K562 (cell line): ENCODE measurements around the gene XRN2. TPM values are rescaled to one million over a fixed set of nuclear protein-coding genes. Genes with fewer than 3 reads are reported as not detected.
A peak's percentile ranks its signal among the peaks of the same experiment; 100 is the strongest.

ENCODE experiments used
- ATAC-seq: fragments of 200-7000 bp; cut with Tn5 transposase; 3 replicates; pipeline ENCODE4 v1.9.1; 2020; ENCODE audit warnings: moderate library complexity
- BruUV-seq: library from RNA; stranded (reverse); fragments of 400-500 nt; replicated peaks from 2 replicates; lab custom pipeline; 2021; lab: Mats Ljungman, UMichigan
- CTCF ChIA-PET: fragments of 300-600 bp; formaldehyde crosslinking; extraction: SDS; loops from one replicate; lab custom pipeline; 2021; ENCODE audit warnings: low intra/inter-chr PET ratio; lab: Yijun Ruan, JAX
- POLR2A ChIA-PET: fragments of 300-600, 350-650 bp; sonication (Branson Sonifier 250); formaldehyde crosslinking; extraction: SDS; loops from one replicate; lab custom pipeline; 2021; ENCODE audit warnings: antibody characterized with exemption, inconsistent platforms; lab: Yijun Ruan, JAX
- DNase-seq, 4 experiments: peaks; one replicate each; pipeline versions ENCODE4 v3.0.0 to v3.0.0-alpha.2; 2011 to 2018; ENCODE audit warnings: low spot score in 3 of 4, mixed read lengths in 3 of 4; ENCODE audit errors: extremely low read depth in 1 of 4
- FAIRE-seq: peaks from 2 replicates; lab custom pipeline; 2011; peaks lifted over from hg19 to GRCh38; lab: Jason Lieb, UNC
- H2AFZ ChIP-seq: 2 replicates; pipeline ENCODE4 v1.6.0; 2011; ENCODE audit warnings: low read depth, low read length, control low read depth, inconsistent platforms
- H3K27ac ChIP-seq: fragments of 200-600 bp; 3 replicates; pipeline ENCODE4 v1.8.0; 2011; ENCODE audit warnings: low read depth, mild to moderate bottlenecking, control low read depth, inconsistent platforms, low read length, moderate library complexity, mixed read lengths; ENCODE audit errors: extremely low read depth
- H3K27me3 ChIP-seq, 2 experiments: fragments of 300-600 bp in 1 of 2; 2 replicates in 1 of 2; 3 replicates in 1 of 2; pipeline versions ENCODE4 v1.6.0 to v1.8.0; 2011; ENCODE audit warnings: inconsistent platforms in 2 of 2, low read length in 2 of 2, mild to moderate bottlenecking in 1 of 2, mixed read lengths in 1 of 2, moderate library complexity in 1 of 2; ENCODE audit not compliant: control insufficient read depth in 2 of 2, insufficient read depth in 2 of 2
- H3K36me3 ChIP-seq: fragments of 300-600 bp; 3 replicates; pipeline ENCODE4 v1.8.0; 2011; ENCODE audit warnings: mild to moderate bottlenecking, low read length, inconsistent platforms; ENCODE audit not compliant: control insufficient read depth, insufficient read depth
- H3K4me1 ChIP-seq, 2 experiments: fragments of 200-600 bp in 1 of 2; replicated peaks in 1 of 2; 2 replicates in 1 of 2; 3 replicates in 1 of 2; pipeline versions ENCODE4 v1.5.1 to v1.8.0; 2011; ENCODE audit warnings: inconsistent platforms in 2 of 2, low read length in 2 of 2, mild to moderate bottlenecking in 1 of 2, mixed read lengths in 1 of 2, moderate library complexity in 1 of 2; ENCODE audit not compliant: control insufficient read depth in 2 of 2, insufficient read depth in 2 of 2
- H3K4me2 ChIP-seq: 2 replicates; pipeline ENCODE4 v1.6.1; 2011; ENCODE audit warnings: low read length, control low read depth, inconsistent platforms, mixed read lengths; ENCODE audit not compliant: insufficient read depth
- H3K4me3 ChIP-seq: fragments of 200-600 bp; sonication (generic), shearing (Covaris generic); 2 replicates; pipeline ENCODE4 v1.5.1; 2016; ENCODE audit warnings: control low read depth, inconsistent platforms
- H3K79me2 ChIP-seq: fragments of 200-600 bp; 3 replicates; pipeline ENCODE4 v1.8.0; 2011; ENCODE audit warnings: low read length, inconsistent platforms; ENCODE audit not compliant: control insufficient read depth, insufficient read depth
- H3K9ac ChIP-seq, 2 experiments: 2 replicates each; pipeline versions ENCODE4 v1.6.0 to v1.6.1; 2011; ENCODE audit warnings: low read depth in 2 of 2, low read length in 2 of 2, control low read depth in 1 of 2, inconsistent platforms in 1 of 2, mild to moderate bottlenecking in 1 of 2, mixed read lengths in 1 of 2; ENCODE audit not compliant: insufficient read depth in 1 of 2
- H3K9me1 ChIP-seq: one replicate; pipeline ENCODE4 v1.6.0; 2011; ENCODE audit warnings: inconsistent platforms, mild to moderate bottlenecking, low read length, moderate library complexity; ENCODE audit not compliant: control insufficient read depth, insufficient read depth
- H3K9me3 ChIP-seq: replicated peaks from 2 replicates; pipeline ENCODE4 v1.5.1; 2011; ENCODE audit warnings: low read depth, low read length, inconsistent platforms; ENCODE audit not compliant: control insufficient read depth, insufficient read depth
- H4K20me1 ChIP-seq: replicated peaks from 2 replicates; pipeline ENCODE4 v1.6.1; 2011; ENCODE audit warnings: low read length, inconsistent platforms, mixed read lengths; ENCODE audit not compliant: control insufficient read depth, insufficient read depth
- ATF7 ChIP-seq: fragments of 450-650 bp; IDR thresholded peaks from 2 replicates; pipeline ENCODE4 v1.7.1; 2014; ENCODE audit warnings: mild to moderate bottlenecking, moderate library complexity
- FOXK2 ChIP-seq, 2 experiments: fragments of 450-650 bp; IDR thresholded peaks in 1 of 2; conservative IDR thresholded peaks in 1 of 2; 2 replicates each; pipeline ENCODE4 v1.6.1; 2016; ENCODE audit warnings: low read depth in 2 of 2, mild to moderate bottlenecking in 1 of 2
- MAFG ChIP-seq: fragments of 450-650 bp; conservative IDR thresholded peaks from 2 replicates; pipeline ENCODE4 v1.6.1; 2016; ENCODE audit warnings: missing genetic modification characterization, missing compliant biosample characterization
- MTA2 ChIP-seq: fragments of 450-650 bp; IDR thresholded peaks from 2 replicates; pipeline ENCODE4 v1.6.1; 2016; ENCODE audit warnings: low read depth
- NEUROD1 ChIP-seq: fragments of 150-350 bp; IDR thresholded peaks from 2 replicates; pipeline ENCODE4 v1.6.1; 2014; ENCODE audit warnings: borderline replicate concordance, low read length, low read depth; ENCODE audit not compliant: partially characterized antibody
- NFXL1 ChIP-seq: fragments of 450-650 bp; formaldehyde crosslinking; IDR thresholded peaks from 2 replicates; pipeline ENCODE4 v1.4.0; 2021; ENCODE audit warnings: mild to moderate bottlenecking
- NR2C1 ChIP-seq, 2 experiments: fragments of 450-650 bp; IDR thresholded peaks; 2 replicates each; pipeline ENCODE4 v1.6.1; 2017; ENCODE audit warnings: mild to moderate bottlenecking in 2 of 2, antibody characterized with exemption in 1 of 2, inconsistent platforms in 1 of 2, missing compliant biosample characterization in 1 of 2, missing genetic modification characterization in 1 of 2
- PRMT5 ChIP-seq: sonication (generic); formaldehyde crosslinking; IDR thresholded peaks from 2 replicates; pipeline ENCODE4 v1.5.0; 2020; ENCODE audit warnings: missing genetic modification reagents
- RAD51 ChIP-seq: fragments of 450-650 bp; IDR thresholded peaks from 2 replicates; pipeline ENCODE4 v1.7.1; 2016; ENCODE audit warnings: low read depth, mild to moderate bottlenecking, borderline replicate concordance
- RBFOX2 ChIP-seq: fragments of 200-400 bp; formaldehyde crosslinking; IDR thresholded peaks from 2 replicates; pipeline ENCODE4 v1.6.1; 2017; ENCODE audit warnings: low read depth, mild to moderate bottlenecking, low read length, moderate library complexity
- TCF3 ChIP-seq: sonication (generic); formaldehyde crosslinking; IDR thresholded peaks from 2 replicates; pipeline ENCODE4 v1.4.0; 2020; ENCODE audit warnings: mild to moderate bottlenecking, missing genetic modification reagents
- ZNF174 ChIP-seq: fragments of 250-450 bp; sonication (Bioruptor Pico); IDR thresholded peaks from 2 replicates; pipeline ENCODE4 v1.4.0; 2020; ENCODE audit warnings: mild to moderate bottlenecking
- ZNF41 ChIP-seq: fragments of 250-450 bp; sonication (Bioruptor Pico); conservative IDR thresholded peaks from 2 replicates; pipeline ENCODE4 v1.4.0; 2020; ENCODE audit warnings: mild to moderate bottlenecking
- ZNF583 ChIP-seq: fragments of 250-450 bp; sonication (Bioruptor Pico); IDR thresholded peaks from 2 replicates; pipeline ENCODE4 v1.4.0; 2020
- WGBS: fragments of 100-300 bp; shearing (Covaris generic); methylation state at CpG from one replicate; pipeline ENCODE4 v1.1.6; 2016; ENCODE audit warnings: low coverage, mixed read lengths; ENCODE audit not compliant: insufficient coverage; ENCODE audit errors: missing lambda C conversion rate; 5-methylcytosine and 5-hydroxymethylcytosine counted together
- in situ Hi-C: fragments of 300-500 bp; cut with MboI; formaldehyde crosslinking; loops from 4 replicates; pipeline ENCODE4 v1.15.0; 2018; ENCODE audit warnings: inconsistent platforms, mixed read lengths
- intact Hi-C: fragments of 100-400 bp; cut with micrococcal nuclease; formaldehyde crosslinking; loops from 2 replicates; pipeline ENCODE4 v1.14.2; 2022
- polyA plus RNA-seq, 8 experiments: library from polyadenylated mRNA; depleted of rRNA in 4 of 8; stranded (reverse) in 5 of 8; unstranded in 3 of 8; fragments of >200 nt; fragmentation: Nextera tagmentation in 2 of 8; fragmentation: Illumina TruSeq in 1 of 8; extraction: Ambion mirVana in 2 of 8; extraction: Trizol in 1 of 8; gene quantifications; 2 replicates each; pipeline versions ENCODE4 v1.2.1 to v1.2.3, GENCODE V29; 2011 to 2014; ENCODE audit warnings: inconsistent platforms in 1 of 8, missing spikeins in 1 of 8
- total RNA-seq, 7 experiments: library from RNA; depleted of rRNA in 6 of 7; stranded (reverse); fragments of >200 nt in 6 of 7; fragmentation: Illumina TruSeq in 2 of 7; extraction: Trizol in 2 of 7; gene quantifications; 2 replicates each; pipeline versions ENCODE4 v1.2.1 to v1.2.3, GENCODE V29; 2011 to 2021; ENCODE audit warnings: low replicate concordance in 1 of 7
- TF ChIP-seq, protein P1 (sequence below): fragments of 250-450 bp; sonication (Bioruptor Pico); IDR thresholded peaks from 2 replicates; pipeline ENCODE4 v1.5.0; 2021
- TF ChIP-seq, protein P2 (sequence below): fragments of 200-800 bp; sonication (Bioruptor generic); IDR thresholded peaks from 2 replicates; pipeline ENCODE4 v1.6.1; 2016; ENCODE audit warnings: missing genetic modification characterization, missing compliant biosample characterization

XRN2 gene
- total and polyA plus RNA-seq, 9 of the 15 experiments (the other 6 are each of a cell fraction or from before 2014, with no cell fraction given) = 41.8 to 67.3 (median 51.4) TPM

DNA sequence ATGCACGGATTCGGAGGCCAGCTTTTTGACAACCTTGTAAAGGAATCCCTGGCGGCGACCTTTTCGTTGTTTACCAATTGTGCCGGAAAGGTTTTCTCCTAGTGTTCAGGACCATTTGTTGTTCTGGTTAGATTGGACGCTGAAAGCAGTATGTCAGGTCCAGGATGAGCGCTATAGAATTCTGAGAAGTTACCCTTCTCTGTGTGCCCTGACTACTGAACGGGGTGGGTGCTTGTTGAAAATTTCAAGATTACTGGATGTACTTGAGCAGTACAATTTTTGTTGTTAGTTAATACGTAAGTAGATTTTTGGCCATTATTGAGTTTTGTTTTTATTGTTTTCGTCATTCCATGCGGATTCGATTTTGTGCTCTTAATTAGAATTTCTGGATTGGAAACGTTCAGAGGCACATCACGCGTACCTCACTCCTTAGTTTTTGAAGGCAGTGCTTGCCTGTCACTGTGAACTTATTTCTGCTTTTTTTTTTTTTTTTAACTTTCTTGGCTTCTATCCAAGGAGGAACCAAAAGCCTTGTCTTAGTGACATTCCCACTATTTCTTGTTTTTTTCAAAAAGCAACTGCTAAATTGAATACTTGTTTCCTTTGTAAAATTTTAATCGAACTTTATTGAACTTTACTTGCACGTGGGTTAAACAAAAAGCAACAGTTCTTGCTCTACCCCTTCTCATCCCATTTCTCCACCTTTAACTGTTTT lies 898 bp downstream of the XRN2 start:
- BruUV-seq = TSS peak; percentile 61
- WGBS = under 1% methylated on average over 16 of the region's 18 CpGs
- no peak for TF ChIP-seq RBFOX2
- no peak for TF ChIP-seq TCF3 (CRISPR knock-in tag)
- no peak for TF ChIP-seq RAD51
- peak; percentile 23 to 48; a peak in 1 of 4 replicates for TF ChIP-seq FOXK2 (conservative IDR thresholded peaks at IDR 0.05 in 1 of 2, IDR thresholded peaks at IDR 0.05 in 1 of 2; ENCODE audit: low read depth in 2 of 2)
- TF ChIP-seq, protein P1, sequence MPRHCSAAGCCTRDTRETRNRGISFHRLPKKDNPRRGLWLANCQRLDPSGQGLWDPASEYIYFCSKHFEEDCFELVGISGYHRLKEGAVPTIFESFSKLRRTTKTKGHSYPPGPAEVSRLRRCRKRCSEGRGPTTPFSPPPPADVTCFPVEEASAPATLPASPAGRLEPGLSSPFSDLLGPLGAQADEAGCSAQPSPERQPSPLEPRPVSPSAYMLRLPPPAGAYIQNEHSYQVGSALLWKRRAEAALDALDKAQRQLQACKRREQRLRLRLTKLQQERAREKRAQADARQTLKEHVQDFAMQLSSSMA (CRISPR knock-in tag) = no peak
- TF ChIP-seq NEUROD1 = no peak
- TF ChIP-seq PRMT5 (CRISPR knock-in tag) = no peak
- no peak for TF ChIP-seq ZNF583 (CRISPR knock-in tag)
- no peak for TF ChIP-seq ZNF174 (CRISPR knock-in tag)
- no peak for TF ChIP-seq MAFG (tag)
- TF ChIP-seq, protein P2, sequence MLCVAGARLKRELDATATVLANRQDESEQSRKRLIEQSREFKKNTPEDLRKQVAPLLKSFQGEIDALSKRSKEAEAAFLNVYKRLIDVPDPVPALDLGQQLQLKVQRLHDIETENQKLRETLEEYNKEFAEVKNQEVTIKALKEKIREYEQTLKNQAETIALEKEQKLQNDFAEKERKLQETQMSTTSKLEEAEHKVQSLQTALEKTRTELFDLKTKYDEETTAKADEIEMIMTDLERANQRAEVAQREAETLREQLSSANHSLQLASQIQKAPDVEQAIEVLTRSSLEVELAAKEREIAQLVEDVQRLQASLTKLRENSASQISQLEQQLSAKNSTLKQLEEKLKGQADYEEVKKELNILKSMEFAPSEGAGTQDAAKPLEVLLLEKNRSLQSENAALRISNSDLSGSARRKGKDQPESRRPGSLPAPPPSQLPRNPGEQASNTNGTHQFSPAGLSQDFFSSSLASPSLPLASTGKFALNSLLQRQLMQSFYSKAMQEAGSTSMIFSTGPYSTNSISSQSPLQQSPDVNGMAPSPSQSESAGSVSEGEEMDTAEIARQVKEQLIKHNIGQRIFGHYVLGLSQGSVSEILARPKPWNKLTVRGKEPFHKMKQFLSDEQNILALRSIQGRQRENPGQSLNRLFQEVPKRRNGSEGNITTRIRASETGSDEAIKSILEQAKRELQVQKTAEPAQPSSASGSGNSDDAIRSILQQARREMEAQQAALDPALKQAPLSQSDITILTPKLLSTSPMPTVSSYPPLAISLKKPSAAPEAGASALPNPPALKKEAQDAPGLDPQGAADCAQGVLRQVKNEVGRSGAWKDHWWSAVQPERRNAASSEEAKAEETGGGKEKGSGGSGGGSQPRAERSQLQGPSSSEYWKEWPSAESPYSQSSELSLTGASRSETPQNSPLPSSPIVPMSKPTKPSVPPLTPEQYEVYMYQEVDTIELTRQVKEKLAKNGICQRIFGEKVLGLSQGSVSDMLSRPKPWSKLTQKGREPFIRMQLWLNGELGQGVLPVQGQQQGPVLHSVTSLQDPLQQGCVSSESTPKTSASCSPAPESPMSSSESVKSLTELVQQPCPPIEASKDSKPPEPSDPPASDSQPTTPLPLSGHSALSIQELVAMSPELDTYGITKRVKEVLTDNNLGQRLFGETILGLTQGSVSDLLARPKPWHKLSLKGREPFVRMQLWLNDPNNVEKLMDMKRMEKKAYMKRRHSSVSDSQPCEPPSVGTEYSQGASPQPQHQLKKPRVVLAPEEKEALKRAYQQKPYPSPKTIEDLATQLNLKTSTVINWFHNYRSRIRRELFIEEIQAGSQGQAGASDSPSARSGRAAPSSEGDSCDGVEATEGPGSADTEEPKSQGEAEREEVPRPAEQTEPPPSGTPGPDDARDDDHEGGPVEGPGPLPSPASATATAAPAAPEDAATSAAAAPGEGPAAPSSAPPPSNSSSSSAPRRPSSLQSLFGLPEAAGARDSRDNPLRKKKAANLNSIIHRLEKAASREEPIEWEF (CRISPR knock-in tag) = no peak
- TF ChIP-seq ATF7 = peak; percentile 60; the same call in 1 of the 2 replicates
- TF ChIP-seq NFXL1 = no peak
- no peak for TF ChIP-seq ZNF41 (CRISPR knock-in tag)
- no peak for TF ChIP-seq NR2C1 (IDR thresholded peaks at IDR 0.05)
- TF ChIP-seq NR2C1 (tag; IDR thresholded peaks at IDR 0.05) = no peak
- no peak for TF ChIP-seq MTA2

More for the DNA sequence above, 898 bp downstream of the XRN2 start:
- Histone ChIP-seq H3K79me2 (peaks cover 40% of the 10 kb centered on the region), H3K27me3 (no peaks in the 10 kb centered on the region), H3K4me1 (no peaks in the 10 kb centered on the region; a peak in 1 of 5 replicates), H4K20me1 (no peaks in the 10 kb centered on the region), H3K36me3 (peaks cover 9% of the 10 kb centered on the region; the same call in 1 of the 3 replicates), H3K27ac (peak overlapping the region; percentile 81), H3K4me3 (peak overlapping the region; percentile 91), H2AFZ (peak overlapping the region; percentile 89), H3K9ac (peak overlapping the region; percentile 93 to 97), H3K4me2 (peak overlapping the region; percentile 92), H3K9me1 (no peaks in the 10 kb centered on the region), H3K9me3 (no peaks in the 10 kb centered on the region)
- intact Hi-C loops (no loop called here), in situ Hi-C loops (no loop called here)
- DNase-seq (no peak), FAIRE-seq (no peak), ATAC-seq (peak; percentile 37)
- ChIA-PET POLR2A (interaction anchor here (0.7 to 2.7 kb wide), 6 partner anchors 8 to 54 kb away, joined by 3 to 14 read pairs (median 4); no protein-coding TSS in a partner anchor), CTCF (no interaction called here)
